Measurements from ENCODE around the gene PCGF1. TPM values are rescaled to one million over a fixed set of nuclear protein-coding genes. Genes with fewer than 3 reads are reported as not detected.
A peak's percentile ranks its signal among the peaks of the same experiment; 100 is the strongest.

The PCGF1 gene
- total and polyA plus RNA-seq, 2 of the 13 experiments (the other 11 are each of a cell fraction or from before 2014, with no cell fraction given), result 20.4 to 22.6 TPM

GRCh38 chr2:74462054-74462785 is 45.3 kb downstream of the PCGF1 start:
- 97% methylated on average over 19 of the region's 20 CpGs for WGBS (ENCODE audit: low lambda C conversion rate)
- ATAC-seq (no peak), DNase-seq (ENCODE audit: low spot score) (no peak), FAIRE-seq (no peak)
- in situ Hi-C loops (cut with HindIII; ENCODE audit: extremely low pct_ligation_motif_present, low pct_unique_long_range_greater_than_20kb) (no loop called here), intact Hi-C loops (cut with micrococcal nuclease; ENCODE audit: unreplicated experiment) (no loop called here)
- H3K9ac ChIP-seq (ENCODE audit: insufficient read depth, low read depth, low read length), result no peak overlapping the region
- no peak overlapping the region for H3K4me2 ChIP-seq (ENCODE audit: low read depth, low read length)
- no peaks in the 10 kb centered on the region for H3K9me3 ChIP-seq (ENCODE audit: low read length)
- peak overlapping the region; percentile 1 for H3K27ac ChIP-seq (ENCODE audit: extremely low read length, insufficient read depth, low read length)
- TF ChIP-seq ZNF747 (CRISPR knock-in tag; IDR thresholded peaks at IDR 0.05; ENCODE audit: borderline replicate concordance), result 0 out of 2 replicates have a peak, but pooled peaks have one; percentile 60
- TF ChIP-seq ESRRA (CRISPR knock-in tag; IDR thresholded peaks at IDR 0.05; ENCODE audit: low read depth), result no peak
- TF ChIP-seq AGO2 (optimal IDR thresholded peaks at IDR 0.05; ENCODE audit: low read depth, low read length), result peak; percentile 62
- no peak for TF ChIP-seq YEATS4 (CRISPR knock-in tag; IDR thresholded peaks at IDR 0.05; ENCODE audit: borderline replicate concordance)
- peaks cover 4% of the 10 kb centered on the region; the same call in 1 of the 2 replicates for H4K20me1 ChIP-seq (ENCODE audit: insufficient read depth, low read length)
- ChIA-PET POLR2A (interaction anchor here (0.7 to 12.4 kb wide), 11 partner anchors 9 to 68 kb away, joined by 3 to 342 read pairs (median 6); partner anchors contain the start of genes AUP1, CCDC142, HTRA2 and MRPL53), CTCF (ENCODE audit: low intra/inter-chr PET ratio, low total read pairs) (interaction anchor here (1.4 kb wide), 1 partner anchor 70 kb away, joined by 5 read pairs; no protein-coding TSS in a partner anchor)
- BruUV-seq (replicated peaks), result no TSS peak
- H3K79me2 ChIP-seq (ENCODE audit: insufficient read depth, low read length), result peaks cover 36% of the 10 kb centered on the region
- H3K4me3 ChIP-seq (replicated peaks in 1 of 3; ENCODE audit: insufficient read depth in 1 of 3, low read depth in 2 of 3, low read length in 3 of 3), result no peak overlapping the region
- no peaks in the 10 kb centered on the region; a peak in 1 of 5 replicates for H3K27me3 ChIP-seq (ENCODE audit: control insufficient read depth in 1 of 2, insufficient read depth in 2 of 2, low read length in 2 of 2)
- H3K36me3 ChIP-seq (replicated peaks in 1 of 2; ENCODE audit: control insufficient read depth in 1 of 2, insufficient read depth in 2 of 2, low read length in 2 of 2), result peaks cover 1 to 24% of the 10 kb centered on the region in 2 experiments
- H2AFZ ChIP-seq (ENCODE audit: low read length), result no peak overlapping the region
- H3K4me1 ChIP-seq (ENCODE audit: insufficient read depth, low read length), result peaks cover 34% of the 10 kb centered on the region

DNA sequence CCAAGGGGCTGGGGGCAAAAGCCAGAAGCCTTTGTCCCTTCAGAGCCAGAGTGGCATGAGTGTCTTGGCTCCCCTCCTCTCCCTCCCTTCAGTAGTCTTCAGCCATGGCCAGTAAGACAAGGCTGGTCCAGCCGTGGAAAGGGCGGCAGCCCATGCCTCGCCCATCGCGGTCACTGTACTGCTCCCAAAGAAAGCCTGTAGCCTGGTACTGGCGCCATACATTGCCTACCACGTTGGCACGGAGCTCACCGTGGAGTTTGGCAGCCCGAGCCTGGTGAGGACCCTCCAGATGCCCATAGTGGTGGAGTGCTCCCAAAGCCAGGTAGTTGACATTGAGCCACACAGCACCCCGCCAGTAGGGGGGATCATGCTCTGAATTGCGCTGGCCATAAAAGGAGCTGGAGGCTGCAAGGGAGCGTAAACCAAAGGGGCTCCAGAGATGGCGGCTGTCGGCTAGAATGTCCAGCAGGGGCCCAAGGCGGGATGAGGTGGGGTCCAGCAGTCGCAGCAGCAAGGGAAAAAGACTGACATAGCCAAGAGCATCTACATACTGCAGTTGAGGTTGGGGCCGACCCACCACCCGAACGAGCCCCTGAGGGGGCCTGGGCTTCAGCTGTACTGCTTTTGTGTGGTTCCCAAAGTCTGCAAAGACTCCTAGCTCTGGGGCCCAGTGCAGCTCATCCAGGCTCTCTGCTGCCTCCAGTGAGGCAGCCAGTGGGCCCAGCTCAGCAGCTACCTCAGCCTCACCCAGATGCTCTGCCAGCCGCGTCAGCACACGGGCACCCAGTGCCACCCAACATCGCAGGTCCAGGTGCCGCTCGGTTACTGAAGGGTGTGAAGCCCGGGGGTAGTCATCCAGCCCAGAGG is 46.1 kb downstream of the PCGF1 start:
- Histone ChIP-seq H3K27ac (ENCODE audit: extremely low read length, insufficient read depth, low read length) (no peak overlapping the region), H3K36me3 (replicated peaks in 1 of 2; ENCODE audit: control insufficient read depth in 1 of 2, insufficient read depth in 2 of 2, low read length in 2 of 2) (peaks cover 1 to 24% of the 10 kb centered on the region in 2 experiments), H3K79me2 (ENCODE audit: insufficient read depth, low read length) (peaks cover 41% of the 10 kb centered on the region), H3K4me2 (ENCODE audit: low read depth, low read length) (no peak overlapping the region), H4K20me1 (ENCODE audit: insufficient read depth, low read length) (peaks cover 4% of the 10 kb centered on the region; the same call in 1 of the 2 replicates), H3K4me3 (replicated peaks in 1 of 3; ENCODE audit: insufficient read depth in 1 of 3, low read depth in 2 of 3, low read length in 3 of 3) (no peak overlapping the region), H3K9ac (ENCODE audit: insufficient read depth, low read depth, low read length) (no peak overlapping the region), H3K9me3 (ENCODE audit: low read length) (no peaks in the 10 kb centered on the region), H2AFZ (ENCODE audit: low read length) (no peak overlapping the region), H3K4me1 (ENCODE audit: insufficient read depth, low read length) (peaks cover 35% of the 10 kb centered on the region), H3K27me3 (ENCODE audit: control insufficient read depth in 1 of 2, insufficient read depth in 2 of 2, low read length in 2 of 2) (no peaks in the 10 kb centered on the region; a peak in 1 of 5 replicates)
- CTCF ChIA-PET (ENCODE audit: low intra/inter-chr PET ratio, low total read pairs), result interaction anchor here (0.8 to 1.4 kb wide), 2 partner anchors 71 to 126 kb away, joined by 4 to 5 read pairs; no protein-coding TSS in a partner anchor
- POLR2A ChIA-PET, result interaction anchor here (0.7 to 12.4 kb wide), 11 partner anchors 10 to 68 kb away, joined by 3 to 342 read pairs (median 6); partner anchors contain the start of genes AUP1, CCDC142, HTRA2 and MRPL53
- WGBS (ENCODE audit: low lambda C conversion rate), result 98% methylated on average over 14 of the region's 27 CpGs
- FAIRE-seq (no peak), DNase-seq (ENCODE audit: low spot score) (peak; percentile 51), ATAC-seq (no peak)
- intact Hi-C loops (cut with micrococcal nuclease; ENCODE audit: unreplicated experiment), result no loop called here
- in situ Hi-C loops (cut with HindIII; ENCODE audit: extremely low pct_ligation_motif_present, low pct_unique_long_range_greater_than_20kb), result no loop called here
- no TSS peak for BruUV-seq (replicated peaks)
- TF ChIP-seq ZBTB38 (CRISPR knock-in tag; IDR thresholded peaks at IDR 0.05), result peak; percentile 81
- TF ChIP-seq, protein P1, sequence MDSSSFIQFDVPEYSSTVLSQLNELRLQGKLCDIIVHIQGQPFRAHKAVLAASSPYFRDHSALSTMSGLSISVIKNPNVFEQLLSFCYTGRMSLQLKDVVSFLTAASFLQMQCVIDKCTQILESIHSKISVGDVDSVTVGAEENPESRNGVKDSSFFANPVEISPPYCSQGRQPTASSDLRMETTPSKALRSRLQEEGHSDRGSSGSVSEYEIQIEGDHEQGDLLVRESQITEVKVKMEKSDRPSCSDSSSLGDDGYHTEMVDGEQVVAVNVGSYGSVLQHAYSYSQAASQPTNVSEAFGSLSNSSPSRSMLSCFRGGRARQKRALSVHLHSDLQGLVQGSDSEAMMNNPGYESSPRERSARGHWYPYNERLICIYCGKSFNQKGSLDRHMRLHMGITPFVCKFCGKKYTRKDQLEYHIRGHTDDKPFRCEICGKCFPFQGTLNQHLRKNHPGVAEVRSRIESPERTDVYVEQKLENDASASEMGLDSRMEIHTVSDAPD (CRISPR knock-in tag; IDR thresholded peaks at IDR 0.05), result no peak
- no peak for TF ChIP-seq TBP (CRISPR knock-in tag; IDR thresholded peaks at IDR 0.05)
- peak; percentile 72 for TF ChIP-seq KLF15 (CRISPR knock-in tag; IDR thresholded peaks at IDR 0.05; ENCODE audit: borderline replicate concordance)
- TF ChIP-seq MXI1 (IDR thresholded peaks at IDR 0.05; ENCODE audit: borderline replicate concordance, low read depth, low read length), result no peak
- TF ChIP-seq, protein P2, sequence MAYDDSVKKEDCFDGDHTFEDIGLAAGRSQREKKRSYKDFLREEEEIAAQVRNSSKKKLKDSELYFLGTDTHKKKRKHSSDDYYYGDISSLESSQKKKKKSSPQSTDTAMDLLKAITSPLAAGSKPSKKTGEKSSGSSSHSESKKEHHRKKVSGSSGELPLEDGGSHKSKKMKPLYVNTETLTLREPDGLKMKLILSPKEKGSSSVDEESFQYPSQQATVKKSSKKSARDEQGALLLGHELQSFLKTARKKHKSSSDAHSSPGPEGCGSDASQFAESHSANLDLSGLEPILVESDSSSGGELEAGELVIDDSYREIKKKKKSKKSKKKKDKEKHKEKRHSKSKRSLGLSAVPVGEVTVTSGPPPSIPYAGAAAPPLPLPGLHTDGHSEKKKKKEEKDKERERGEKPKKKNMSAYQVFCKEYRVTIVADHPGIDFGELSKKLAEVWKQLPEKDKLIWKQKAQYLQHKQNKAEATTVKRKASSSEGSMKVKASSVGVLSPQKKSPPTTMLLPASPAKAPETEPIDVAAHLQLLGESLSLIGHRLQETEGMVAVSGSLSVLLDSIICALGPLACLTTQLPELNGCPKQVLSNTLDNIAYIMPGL (CRISPR knock-in tag; IDR thresholded peaks at IDR 0.05; ENCODE audit: borderline replicate concordance in 1 of 2, low read depth in 1 of 2), result peak in 1 of 2 experiments; percentile 16; a peak in 1 of 4 replicates
